Fibroblast of villous mesenchyme (primary cell): ENCODE data around the gene PIH1D2. TPM values are rescaled to one million over a fixed set of nuclear protein-coding genes. Genes with fewer than 3 reads are reported as not detected.
A peak's percentile ranks its signal among the peaks of the same experiment; 100 is the strongest.
"Not testable (repeated sequence)": the region's sequence is repeated elsewhere in the genome, so short reads cannot be mapped to it uniquely, and the experiment has no call there.

Experiments used
- DNase-seq: peaks from one replicate; pipeline ENCODE4 v3.0.0-alpha.2; 2010; ENCODE audit warnings: low read depth
- H3K4me3 ChIP-seq: 2 replicates; pipeline ENCODE4 v1.5.1; 2011; ENCODE audit warnings: low read depth, mild to moderate bottlenecking, low read length
- total RNA-seq: library from RNA; depleted of rRNA; stranded (reverse); fragments of >200 nt; gene quantifications from 2 replicates; pipeline ENCODE4 v1.2.3, GENCODE V29; 2012
- TF ChIP-seq, protein P1 (sequence below): IDR thresholded peaks from 2 replicates; pipeline ENCODE4 v1.5.1; 2012; ENCODE audit warnings: low read depth, mild to moderate bottlenecking, low read length; ENCODE audit not compliant: insufficient read depth

PIH1D2 gene
- total RNA-seq, 1 donor, result 1.3 TPM

DNA sequence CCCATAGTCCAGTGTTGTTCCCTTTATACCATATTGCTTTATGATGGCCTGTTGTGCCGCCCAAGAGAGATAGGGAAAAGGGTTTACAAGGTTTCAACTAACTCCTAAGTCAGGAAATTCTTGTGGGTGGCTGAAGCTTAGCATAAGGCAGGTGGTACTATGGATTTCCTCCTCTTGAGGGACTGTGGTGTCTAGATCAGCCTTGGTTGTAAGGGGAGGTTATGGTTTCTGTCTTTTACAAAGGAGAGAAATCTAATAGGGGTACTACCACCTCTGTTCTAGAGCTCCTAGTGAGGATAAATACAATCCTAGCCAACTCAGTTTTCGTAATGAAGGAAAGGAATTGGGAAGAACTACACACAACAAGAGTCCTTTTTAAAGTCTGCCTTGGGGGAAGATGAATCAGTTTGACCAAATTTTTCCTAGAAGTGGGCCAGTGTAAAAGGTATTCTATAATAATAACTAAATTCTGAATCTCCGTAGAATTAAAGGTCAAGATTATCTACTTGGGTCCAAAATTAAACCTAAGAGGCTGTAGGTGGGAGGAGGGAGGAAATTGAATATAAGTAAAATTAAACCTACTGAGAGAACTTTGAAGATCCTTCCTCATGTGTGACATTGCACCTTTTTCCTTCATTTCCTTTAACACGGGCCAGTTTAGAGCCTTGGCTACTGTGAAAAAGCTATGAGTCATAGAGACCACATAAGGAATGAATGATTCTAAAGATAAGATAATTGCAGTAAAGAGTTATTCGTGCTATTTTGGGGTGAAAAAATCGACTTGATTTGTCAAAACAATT, 31.5 kb downstream of the PIH1D2 start:
- DNase-seq, result peak; percentile 73
- H3K4me3 ChIP-seq, result no peak overlapping the region
- TF ChIP-seq, protein P1, sequence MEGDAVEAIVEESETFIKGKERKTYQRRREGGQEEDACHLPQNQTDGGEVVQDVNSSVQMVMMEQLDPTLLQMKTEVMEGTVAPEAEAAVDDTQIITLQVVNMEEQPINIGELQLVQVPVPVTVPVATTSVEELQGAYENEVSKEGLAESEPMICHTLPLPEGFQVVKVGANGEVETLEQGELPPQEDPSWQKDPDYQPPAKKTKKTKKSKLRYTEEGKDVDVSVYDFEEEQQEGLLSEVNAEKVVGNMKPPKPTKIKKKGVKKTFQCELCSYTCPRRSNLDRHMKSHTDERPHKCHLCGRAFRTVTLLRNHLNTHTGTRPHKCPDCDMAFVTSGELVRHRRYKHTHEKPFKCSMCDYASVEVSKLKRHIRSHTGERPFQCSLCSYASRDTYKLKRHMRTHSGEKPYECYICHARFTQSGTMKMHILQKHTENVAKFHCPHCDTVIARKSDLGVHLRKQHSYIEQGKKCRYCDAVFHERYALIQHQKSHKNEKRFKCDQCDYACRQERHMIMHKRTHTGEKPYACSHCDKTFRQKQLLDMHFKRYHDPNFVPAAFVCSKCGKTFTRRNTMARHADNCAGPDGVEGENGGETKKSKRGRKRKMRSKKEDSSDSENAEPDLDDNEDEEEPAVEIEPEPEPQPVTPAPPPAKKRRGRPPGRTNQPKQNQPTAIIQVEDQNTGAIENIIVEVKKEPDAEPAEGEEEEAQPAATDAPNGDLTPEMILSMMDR, result no peak

DNA sequence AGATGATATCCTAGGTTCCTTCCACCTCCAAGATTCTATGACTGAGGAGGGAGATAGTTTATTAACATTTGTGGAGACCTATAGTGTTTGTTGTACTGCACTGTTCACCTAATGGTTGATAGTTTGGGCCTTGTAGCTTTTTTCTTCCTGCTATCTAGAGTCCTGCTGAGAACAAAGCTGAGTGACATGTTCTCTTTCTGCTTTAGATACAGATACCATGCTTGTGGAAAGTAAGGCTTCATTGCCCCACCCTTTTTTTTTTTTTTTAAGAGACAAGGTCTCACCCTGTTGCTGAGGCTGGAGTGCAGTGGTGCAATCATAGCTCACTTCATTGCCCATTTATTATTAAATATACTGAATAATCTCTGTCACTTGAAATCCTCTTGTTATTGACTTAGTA, 36.3 kb downstream of the PIH1D2 start:
- TF ChIP-seq, protein P1, result no peak
- DNase-seq, result no peak
- H3K4me3 ChIP-seq, result no peak overlapping the region

DNA sequence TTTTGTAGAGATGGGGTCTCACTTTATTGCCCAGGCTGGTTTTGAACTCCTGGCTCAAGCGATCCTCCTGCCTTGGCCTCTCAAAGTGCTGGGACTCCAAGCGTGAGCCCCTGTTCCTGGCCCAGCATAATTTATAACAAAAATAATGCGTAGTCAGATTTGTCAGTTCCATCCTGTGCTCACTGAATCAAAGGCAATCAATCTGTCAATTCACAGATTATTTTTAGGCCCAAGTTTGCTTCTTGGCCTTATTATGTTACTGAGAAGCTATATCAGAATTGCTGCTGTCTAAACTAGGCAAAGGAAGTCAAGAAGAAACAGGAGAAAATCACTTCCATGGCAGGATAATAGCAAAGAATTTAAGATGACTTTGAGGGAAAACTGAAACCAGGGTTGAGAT, 39.9 kb downstream of the PIH1D2 start:
- H3K4me3 ChIP-seq, result no peak overlapping the region
- TF ChIP-seq, protein P1, result no peak
- no peak for DNase-seq

DNA sequence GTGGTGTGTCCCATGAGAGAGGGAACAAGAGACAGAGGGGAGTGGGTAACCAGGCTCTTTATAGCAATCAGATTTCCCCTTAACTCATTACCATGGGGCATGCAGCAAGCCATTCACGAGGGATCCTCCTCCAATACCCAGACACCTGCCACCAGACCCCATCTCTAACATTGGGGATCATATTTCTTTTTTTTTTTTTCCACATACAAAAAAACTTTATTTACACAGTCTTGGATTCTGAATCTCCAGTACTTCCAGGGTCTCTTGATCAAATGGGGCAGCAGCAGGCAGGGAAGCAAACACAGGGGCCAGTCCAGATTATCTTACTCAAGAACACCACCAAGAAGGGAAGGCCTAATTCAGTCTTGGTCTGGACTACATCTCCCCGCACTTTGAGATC, 44.4 kb downstream of the PIH1D2 start:
- no peak for DNase-seq
- H3K4me3 ChIP-seq, result no peak overlapping the region
- TF ChIP-seq, protein P1, result no peak

- not testable (repeated sequence) for H3K4me3 ChIP-seq, DNase-seq
These were observed 46.9 kb downstream of the PIH1D2 start for GRCh38 chr11:112026784-112027410.

DNA sequence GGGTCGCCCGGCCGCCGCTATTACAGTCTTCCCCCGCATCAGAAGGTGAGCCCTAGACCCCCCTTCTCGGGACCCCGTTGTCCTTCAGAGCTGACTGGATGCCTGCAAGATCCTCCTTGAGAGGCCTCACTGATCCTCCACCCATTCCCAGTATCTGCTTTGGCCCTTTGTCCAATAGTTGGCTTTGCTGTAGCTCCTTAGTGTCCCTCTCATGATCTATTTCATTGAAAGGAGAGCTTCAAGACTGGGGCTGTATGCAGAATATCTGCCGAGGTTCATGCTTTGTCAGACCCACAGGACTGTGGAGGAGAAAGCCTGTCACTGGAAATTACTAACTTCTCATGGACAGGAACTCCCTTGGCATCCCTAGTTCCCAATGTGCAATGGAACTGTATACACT, 48.1 kb downstream of the PIH1D2 start:
- TF ChIP-seq, protein P1, result no peak
- peak; percentile 29 for DNase-seq
- H3K4me3 ChIP-seq, result peak overlapping the region; percentile 83

- DNase-seq, result peak; percentile 75
- H3K4me3 ChIP-seq, result peak within 1 kb of the TSS; percentile 83
- TF ChIP-seq, protein P1, result no peak
These were observed 48.8 kb downstream of the PIH1D2 start, which contains the start of gene DLAT for GRCh38 chr11:112024773-112025678. DLAT (plus strand) TSS chr11:112025408; CDS start chr11:112025473, 65 bp downstream.
